CD4-positive, alpha-beta T cell treated with Interferon alpha-2 for 1 hour (primary cell): ENCODE results near the gene GNG7.
"Not testable (repeated sequence)": the region's sequence is repeated elsewhere in the genome, so short reads cannot be mapped to it uniquely, and the experiment has no call there.

Experiments used
- DNase-seq, 2 donors: peaks; one replicate each; pipeline ENCODE4 v3.0.0-alpha.2; 2020 to 2022

GNG7 gene

DNA sequence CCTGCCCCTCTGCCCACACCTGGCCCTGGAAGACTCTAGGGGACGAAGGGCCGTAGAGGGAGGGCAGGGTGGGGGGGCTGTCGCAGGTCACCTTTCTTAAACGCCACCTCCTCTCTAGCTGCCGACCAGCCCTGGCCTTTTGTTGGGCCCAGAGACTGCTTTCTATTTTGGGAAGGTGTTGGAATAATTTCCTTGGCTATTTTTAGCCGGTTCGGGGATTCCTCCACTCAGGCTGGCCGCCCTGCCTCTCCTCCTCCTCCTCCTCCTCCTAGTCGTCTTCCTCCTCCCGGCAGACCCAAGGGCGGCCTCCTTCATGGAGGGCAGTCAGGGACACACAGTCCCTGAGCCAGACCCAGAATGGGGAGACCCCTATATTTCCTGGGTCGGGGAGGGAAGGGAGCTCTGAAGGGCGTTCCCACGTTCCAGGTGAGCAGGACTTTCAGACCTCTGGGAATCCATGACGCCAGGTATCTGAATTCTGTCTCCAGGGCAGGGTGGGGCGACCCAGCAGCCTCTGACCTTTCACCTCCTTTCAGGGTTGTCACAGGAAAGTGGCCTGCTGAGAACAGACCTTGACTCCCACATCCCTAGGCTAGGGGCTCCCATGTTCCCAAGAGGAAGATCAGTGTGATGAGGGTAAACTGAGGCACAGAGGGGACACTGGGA lies 206.7 kb downstream of the GNG7 start:
- DNase-seq = no peak

GRCh38 chr19:2495130-2495641 lies 207.3 kb downstream of the GNG7 start:
- DNase-seq = peak; percentile 57

- peak; percentile 59 to 74 for DNase-seq
Measured at GRCh38 chr19:2494447-2495129, 207.9 kb downstream of the GNG7 start.

- DNase-seq = no peak
Measured at GRCh38 chr19:2494084-2494446, 208.4 kb downstream of the GNG7 start.

GRCh38 chr19:2493448-2493847 lies 209.0 kb downstream of the GNG7 start:
- not testable (repeated sequence) for DNase-seq

GRCh38 chr19:2492870-2493269 lies 209.6 kb downstream of the GNG7 start:
- no peak for DNase-seq

DNA sequence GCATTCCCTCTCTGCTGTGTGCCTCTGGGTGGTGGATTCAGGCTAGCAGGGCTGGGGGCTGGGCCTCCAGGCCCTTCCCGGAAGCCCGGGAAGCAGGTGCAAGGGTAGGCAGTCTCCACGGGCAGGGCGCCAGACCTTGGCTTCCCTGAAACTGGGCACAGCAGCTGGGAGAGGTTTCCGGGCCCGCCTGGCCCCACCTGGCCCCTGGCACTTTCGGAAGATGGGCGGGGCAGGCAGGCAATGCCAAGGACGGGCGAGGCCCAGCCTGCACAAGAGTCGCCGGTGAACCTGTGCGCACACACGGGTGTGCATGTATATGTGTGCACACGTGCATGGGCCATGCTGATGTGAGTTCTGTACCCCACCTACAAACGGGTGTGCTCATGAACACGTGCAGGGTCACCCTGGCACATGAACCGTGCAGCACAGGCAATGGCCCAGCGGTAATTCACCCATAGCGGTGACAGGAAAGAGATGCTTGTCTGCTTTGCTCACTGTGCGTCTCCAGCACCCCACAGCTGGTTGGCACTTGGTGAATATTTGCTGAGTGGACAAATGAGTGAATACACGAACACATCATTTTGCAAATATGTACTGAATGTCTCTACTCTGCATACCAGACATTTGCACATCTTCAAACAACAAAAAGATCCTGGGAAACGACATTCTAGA lies 211.2 kb downstream of the GNG7 start:
- no peak for DNase-seq

- no peak for DNase-seq
Measured at GRCh38 chr19:2490659-2491058, 211.8 kb downstream of the GNG7 start.

GRCh38 chr19:2488942-2489731 lies 213.4 kb downstream of the GNG7 start:
- no peak for DNase-seq

DNA sequence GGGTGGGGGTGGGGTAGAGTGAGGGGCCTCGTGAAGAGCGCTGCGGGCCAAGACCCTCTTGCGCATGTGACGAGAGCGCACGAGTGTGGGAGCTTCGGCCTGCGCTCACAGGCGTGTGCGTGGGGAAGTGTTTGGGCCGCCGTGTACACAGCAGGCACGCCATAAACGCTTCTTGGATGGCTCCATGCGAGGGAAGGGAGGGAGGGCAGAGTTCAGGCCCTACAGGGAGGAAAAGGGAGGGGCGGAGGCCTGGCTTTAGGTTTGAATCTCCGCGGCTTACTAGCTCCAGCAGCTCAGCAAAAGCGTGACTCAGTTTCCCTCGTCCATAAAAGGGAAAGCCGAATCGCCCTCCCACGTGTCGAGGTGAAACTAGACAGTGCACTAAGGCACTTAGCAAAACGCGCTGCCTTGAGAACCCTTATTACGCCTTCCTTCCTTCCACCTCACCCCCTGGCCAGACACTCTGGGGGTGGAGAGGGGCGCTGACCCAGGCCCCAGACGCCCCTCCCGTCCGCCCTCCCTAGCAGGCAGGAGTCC lies 214.0 kb downstream of the GNG7 start:
- no peak for DNase-seq

DNA sequence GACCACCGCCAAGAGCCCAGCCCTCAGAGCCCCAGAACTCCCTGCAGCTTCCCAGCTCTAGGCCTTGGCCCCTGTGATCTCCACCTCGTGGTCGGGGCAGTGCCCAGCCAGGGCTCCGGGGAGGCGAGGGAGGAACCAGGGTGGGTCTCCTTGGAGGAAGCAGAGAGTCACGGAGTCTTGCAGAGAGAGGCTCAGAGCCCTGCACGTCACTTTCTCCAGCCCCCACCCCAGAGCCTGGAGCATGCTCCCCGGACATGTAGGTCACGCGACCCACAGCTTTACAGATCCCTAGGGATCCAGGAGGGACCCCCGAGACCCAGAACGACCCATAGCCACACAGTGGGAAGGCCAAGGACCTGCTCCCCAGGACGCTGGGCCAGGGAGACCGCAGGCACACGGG lies 214.7 kb downstream of the GNG7 start:
- DNase-seq = no peak

GRCh38 chr19:2487090-2487489 lies 215.4 kb downstream of the GNG7 start:
- DNase-seq = no peak

GRCh38 chr19:2485428-2485827 lies 217.1 kb downstream of the GNG7 start:
- DNase-seq = no peak

GRCh38 chr19:2484178-2484937 lies 218.1 kb downstream of the GNG7 start:
- DNase-seq = no peak

DNA sequence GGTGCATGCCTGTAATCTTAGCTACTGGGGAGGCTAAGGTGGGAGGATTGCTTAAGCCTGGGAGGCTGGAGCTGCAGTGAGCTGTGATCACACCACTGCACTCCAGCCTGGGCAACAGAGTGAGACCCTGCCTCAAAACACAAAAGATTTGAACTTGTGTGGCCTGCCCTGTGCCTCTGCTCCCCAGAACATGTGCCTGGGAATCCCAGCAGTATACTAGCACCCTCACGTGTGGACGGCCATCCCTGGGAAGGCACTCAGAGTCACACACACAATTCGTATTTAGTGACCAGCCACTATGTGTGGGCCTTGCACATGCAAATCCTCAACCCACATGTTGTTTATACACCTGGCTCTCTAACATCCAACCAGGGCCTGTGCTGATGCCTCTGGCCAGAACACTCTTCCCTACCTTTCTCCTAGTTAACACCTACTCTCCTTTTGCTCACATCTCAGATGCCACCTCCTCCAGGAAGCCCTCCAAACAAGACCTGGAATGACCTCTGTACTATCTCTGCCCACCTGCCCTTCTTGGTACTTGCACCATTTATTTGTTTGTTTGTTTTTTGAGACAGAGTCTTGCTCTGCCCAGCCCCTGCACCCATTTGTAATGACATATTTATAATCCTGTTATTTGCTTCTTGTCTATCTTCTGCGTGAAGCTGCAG lies 218.9 kb downstream of the GNG7 start:
- DNase-seq = no peak

- DNase-seq = no peak
Measured at GRCh38 chr19:2483084-2483483, 219.4 kb downstream of the GNG7 start.

- no peak for DNase-seq
Measured at GRCh38 chr19:2482354-2483038, 220.0 kb downstream of the GNG7 start.

- DNase-seq = no peak
Measured at GRCh38 chr19:2481466-2481865, 221.0 kb downstream of the GNG7 start.

- DNase-seq = no peak
Measured at GRCh38 chr19:2479556-2480194, 222.8 kb downstream of the GNG7 start.
